SK-N-MC (cell line): ENCODE data around the gene RNF125.

Source experiments
- EZH2 ChIP-seq: fragments of 200-600 bp; sonication (generic); IDR thresholded peaks from one replicate; pipeline ENCODE4 v1.6.1; 2017; ENCODE audit warnings: antibody characterized with exemption
- FOXP2 ChIP-seq: optimal IDR thresholded peaks from 2 replicates; pipeline ENCODE3; 2011; ENCODE audit warnings: mild to moderate bottlenecking, moderate library complexity; ENCODE audit not compliant: insufficient read depth; ENCODE audit errors: extremely low read length, control extremely low read depth
- POLR2AphosphoS5 ChIP-seq: IDR thresholded peaks from 2 replicates; pipeline ENCODE4 v1.6.1; 2012; ENCODE audit warnings: mild to moderate bottlenecking, low read depth, low read length, borderline replicate concordance

DNA sequence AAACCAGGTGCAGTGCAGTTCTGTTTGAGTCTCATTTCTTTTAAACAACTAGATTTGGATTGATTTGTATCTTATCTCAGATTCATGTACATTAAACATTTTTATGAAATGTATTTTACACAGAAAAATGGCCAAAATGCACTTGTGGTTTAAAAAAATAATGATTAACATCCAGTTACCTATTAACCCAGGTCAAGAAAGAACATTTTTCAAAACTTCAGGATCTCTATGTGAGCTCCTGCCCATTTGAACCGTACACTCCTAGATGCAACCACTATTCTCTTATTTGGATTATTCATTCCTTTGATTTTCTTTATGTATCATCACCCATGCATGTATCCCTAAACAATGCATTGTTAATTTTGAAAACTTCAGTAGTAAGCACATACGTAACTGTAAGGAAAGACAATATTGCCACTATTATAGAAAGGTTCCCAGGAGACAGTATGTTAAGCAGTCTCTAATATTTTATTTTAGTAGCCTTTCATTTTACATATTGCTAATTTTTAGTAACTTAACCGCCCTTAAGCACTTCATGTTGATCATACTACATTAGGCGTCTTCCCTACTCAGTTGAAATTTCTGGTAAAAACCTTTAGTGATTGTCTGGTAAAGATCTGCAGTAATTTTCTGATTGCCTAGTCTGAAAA, 95.8 kb downstream of the RNF125 start:
- TF ChIP-seq EZH2, result no peak
- TF ChIP-seq FOXP2, result no peak
- TF ChIP-seq POLR2AphosphoS5, result no peak
